GM20431 (cell line): Measurements from ENCODE around the gene FBXW4.

Experiments used
- in situ Hi-C: fragments of 300-500 bp; cut with MseI, MboI; formaldehyde crosslinking; loops from one replicate; pipeline ENCODE4 v1.15.0; 2020; ENCODE audit warnings: low sequenced_read_pairs; ENCODE audit not compliant: unreplicated experiment

Gene FBXW4, protein sequence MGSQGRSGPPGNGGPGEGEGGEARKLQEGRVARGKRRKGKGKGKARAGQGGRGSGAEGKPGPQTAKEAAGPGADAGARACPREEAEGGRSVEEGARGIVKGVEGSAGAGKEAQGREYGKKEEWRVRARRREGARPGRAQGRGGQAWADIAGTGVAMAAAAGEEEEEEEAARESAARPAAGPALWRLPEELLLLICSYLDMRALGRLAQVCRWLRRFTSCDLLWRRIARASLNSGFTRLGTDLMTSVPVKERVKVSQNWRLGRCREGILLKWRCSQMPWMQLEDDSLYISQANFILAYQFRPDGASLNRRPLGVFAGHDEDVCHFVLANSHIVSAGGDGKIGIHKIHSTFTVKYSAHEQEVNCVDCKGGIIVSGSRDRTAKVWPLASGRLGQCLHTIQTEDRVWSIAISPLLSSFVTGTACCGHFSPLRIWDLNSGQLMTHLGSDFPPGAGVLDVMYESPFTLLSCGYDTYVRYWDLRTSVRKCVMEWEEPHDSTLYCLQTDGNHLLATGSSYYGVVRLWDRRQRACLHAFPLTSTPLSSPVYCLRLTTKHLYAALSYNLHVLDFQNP

DNA sequence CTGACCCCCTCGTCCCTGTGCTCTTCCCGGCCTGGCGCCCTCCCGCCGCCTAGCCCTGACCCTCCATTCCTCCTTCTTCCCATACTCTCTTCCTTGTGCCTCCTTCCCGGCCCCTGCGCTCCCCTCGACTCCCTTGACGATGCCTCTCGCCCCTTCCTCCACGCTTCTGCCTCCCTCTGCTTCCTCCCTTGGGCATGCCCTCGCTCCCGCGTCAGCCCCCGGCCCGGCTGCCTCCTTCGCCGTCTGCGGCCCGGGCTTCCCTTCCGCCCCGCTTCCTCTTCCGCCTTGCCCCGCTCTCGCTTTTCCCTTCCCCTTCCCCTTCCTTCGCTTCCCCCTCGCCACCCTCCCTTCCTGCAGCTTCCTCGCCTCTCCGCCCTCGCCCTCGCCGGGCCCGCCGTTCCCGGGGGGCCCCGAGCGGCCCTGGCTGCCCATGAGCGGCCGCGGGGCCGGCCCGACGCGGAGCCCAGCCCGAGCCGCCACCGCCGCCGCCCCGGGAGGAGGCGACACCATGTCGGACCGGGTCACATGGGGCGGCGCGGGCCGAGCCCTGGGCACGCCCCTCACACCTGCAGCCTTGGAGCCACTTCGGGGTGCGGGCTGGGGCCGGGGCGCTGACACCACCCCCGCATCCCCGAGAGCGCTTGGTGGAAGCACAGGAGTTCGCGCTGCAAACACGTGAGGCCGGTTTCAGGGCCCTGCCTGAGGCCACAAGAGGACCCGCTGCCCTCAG is at the start of gene FBXW4:
Gene FBXW4, minus strand, starts transcription at position 497 of the 730 bp plus-strand sequence. Its CDS starts 65 bp downstream, at position 432.
- in situ Hi-C loops, result no loop called here

GRCh38 chr10:101744267-101744666 is 49.3 kb upstream of the FBXW4 start:
- in situ Hi-C loops, result no loop called here

GRCh38 chr10:101741938-101742337 is 47.0 kb upstream of the FBXW4 start:
- in situ Hi-C loops, result no loop called here

GRCh38 chr10:101736666-101737065 is 41.7 kb upstream of the FBXW4 start:
- in situ Hi-C loops, result no loop called here

DNA sequence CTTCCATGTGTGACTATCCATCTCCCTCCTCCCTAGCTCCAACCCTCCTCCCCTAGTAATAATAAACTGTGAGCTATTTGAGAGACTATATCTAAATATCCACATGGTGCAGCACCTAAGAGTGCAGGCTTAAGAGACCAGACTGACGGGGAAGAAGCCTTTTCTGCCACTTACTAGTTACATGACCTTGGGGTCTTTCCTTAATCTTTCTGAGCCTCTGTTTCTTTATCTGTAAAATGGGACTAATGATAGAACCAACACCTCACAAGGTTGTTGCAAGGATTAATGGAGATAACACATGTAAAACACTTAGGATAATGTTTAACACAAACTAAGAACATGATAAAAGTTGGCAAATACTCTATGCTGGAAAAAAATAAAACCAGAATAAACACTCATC is 37.1 kb upstream of the FBXW4 start:
- in situ Hi-C loops, result no loop called here

DNA sequence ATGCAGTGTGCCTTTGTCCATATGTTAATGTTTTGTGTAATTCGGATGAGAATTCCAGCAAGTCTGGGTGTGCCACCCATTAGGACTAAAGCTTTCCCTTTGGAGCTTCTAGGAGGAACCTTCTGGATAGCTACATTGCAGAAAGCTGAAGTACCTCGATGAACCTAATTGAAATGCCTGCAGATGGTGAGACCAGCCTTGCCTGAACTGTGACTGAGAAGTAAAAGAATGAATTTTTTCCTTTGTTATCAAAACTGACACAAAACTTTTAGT is 31.1 kb upstream of the FBXW4 start:
- in situ Hi-C loops, result no loop called here

- in situ Hi-C loops, result no loop called here
These were observed 30.5 kb upstream of the FBXW4 start for GRCh38 chr10:101725296-101726114.

DNA sequence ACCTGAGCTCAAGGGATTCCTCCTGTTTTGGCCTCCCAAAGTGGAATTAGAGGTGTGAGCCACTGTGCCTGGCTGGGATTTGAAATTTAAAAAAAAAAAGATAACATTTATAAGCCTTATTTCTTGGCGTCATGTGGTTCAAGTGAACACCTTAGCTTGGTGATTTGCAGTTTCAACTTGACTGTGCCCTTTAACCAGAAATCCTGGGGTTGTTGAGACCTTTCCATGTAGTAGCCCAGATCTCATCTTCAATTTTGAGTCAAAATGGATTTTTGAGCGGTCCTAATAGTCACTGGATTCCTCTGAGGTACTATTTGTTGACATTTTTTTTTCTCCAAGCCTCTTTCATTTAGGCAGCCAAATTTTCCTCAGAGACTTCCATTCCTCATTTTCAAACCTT is 29.5 kb upstream of the FBXW4 start:
- in situ Hi-C loops, result no loop called here

DNA sequence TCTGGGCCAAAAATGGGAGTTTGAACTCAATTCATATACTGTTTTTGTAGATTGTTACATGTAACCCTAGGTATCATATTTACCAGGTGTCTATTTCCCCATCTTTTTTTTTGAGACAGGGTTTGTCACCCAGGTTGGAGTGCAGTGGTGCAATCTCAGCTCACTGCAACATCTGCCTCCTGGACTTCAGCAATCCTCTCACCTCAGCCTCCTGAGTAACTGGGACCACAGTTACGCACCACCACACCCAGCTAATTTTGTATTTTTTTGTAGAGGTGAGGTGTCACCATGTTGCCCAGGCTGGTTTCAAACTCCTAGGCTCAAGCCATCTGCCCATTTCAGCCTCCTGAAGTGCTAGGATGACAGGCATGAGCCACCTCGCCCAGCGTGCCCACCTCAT is 28.2 kb upstream of the FBXW4 start:
- in situ Hi-C loops, result no loop called here

GRCh38 chr10:101721806-101722205 is 26.8 kb upstream of the FBXW4 start:
- in situ Hi-C loops, result no loop called here

- in situ Hi-C loops, result no loop called here
These were observed 25.7 kb upstream of the FBXW4 start for GRCh38 chr10:101720606-101721230.

DNA sequence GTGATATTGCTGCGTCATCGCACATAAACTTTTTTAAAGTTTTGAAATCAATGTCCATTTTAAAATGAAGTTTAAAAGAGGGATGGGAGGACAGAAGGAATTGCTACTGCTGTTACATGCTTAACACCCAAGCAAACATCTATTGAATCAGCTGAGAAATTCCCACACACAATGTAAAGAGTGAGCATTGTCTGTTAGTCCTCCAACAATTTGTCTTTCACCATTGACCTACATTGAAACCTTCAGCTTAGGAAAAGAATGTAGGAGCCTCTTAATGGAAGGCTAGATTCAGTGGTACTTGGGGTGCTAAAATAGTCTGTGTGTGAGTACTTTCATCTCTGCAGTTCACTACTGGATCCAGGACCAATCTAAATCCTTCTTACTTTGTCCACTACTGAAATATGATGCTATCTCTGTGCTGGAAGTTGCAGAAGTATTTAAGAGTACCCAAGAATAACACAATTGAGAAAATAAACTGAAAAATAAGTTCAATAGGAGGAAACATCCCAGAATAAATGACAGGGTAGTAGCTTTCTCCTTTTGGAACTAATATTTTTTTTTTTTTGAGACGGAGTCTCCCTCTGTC is 23.8 kb upstream of the FBXW4 start:
- in situ Hi-C loops, result no loop called here

DNA sequence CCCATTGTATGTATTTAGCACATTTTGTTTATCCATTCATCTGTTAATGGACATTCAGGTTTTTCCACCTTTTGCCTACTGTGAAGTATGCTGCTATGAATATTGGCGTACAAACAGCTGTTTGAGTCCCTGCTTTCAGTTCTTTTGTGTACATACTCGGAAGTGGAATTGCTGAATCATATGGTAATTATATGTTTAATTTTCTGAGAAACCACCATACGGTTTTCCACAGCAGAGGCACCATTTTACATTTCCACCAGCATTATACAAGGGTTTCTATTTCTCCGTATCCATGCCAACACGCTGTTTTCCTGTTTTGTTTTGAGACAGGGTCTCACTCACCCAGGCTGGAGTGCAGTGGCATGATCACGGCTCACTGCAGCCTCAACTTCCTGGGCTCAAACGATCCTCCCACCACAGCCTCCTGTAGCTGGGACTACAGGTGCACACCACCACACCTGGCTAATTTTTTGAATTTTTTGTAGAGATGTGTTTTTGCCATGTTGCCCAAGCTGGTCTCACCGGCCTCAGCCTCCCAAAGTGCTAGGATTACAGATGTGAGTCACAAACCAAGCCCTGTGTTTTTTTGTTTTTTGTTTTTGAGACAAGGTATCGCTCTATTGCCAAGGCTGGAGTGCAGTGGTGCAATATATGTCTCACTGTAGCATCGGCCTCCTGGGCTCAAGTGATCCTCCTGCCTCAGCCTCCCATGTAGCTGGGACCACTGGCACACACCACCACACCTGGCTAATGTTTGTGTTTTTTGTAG is 22.1 kb upstream of the FBXW4 start:
- in situ Hi-C loops, result no loop called here

DNA sequence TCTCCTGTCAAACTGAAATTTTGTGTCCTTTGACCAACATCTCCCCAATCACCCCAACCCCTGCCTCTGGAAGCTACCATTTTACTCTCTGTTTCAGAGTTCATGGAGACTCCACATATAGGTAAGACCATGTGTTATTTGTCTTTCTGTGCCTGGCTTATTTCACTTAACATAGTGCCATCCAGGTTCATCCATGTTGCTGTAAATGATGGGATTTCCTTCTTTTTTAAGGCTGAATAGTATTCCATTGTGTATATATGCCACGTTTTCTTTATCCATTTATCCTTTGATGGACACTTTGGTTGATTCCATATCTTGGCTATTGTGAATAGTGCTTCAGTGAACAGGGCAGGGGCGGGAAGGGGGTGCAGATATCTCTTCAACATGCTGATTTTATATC is 18.0 kb upstream of the FBXW4 start:
- in situ Hi-C loops, result no loop called here

GRCh38 chr10:101710793-101711192 is 15.8 kb upstream of the FBXW4 start:
- in situ Hi-C loops, result no loop called here

DNA sequence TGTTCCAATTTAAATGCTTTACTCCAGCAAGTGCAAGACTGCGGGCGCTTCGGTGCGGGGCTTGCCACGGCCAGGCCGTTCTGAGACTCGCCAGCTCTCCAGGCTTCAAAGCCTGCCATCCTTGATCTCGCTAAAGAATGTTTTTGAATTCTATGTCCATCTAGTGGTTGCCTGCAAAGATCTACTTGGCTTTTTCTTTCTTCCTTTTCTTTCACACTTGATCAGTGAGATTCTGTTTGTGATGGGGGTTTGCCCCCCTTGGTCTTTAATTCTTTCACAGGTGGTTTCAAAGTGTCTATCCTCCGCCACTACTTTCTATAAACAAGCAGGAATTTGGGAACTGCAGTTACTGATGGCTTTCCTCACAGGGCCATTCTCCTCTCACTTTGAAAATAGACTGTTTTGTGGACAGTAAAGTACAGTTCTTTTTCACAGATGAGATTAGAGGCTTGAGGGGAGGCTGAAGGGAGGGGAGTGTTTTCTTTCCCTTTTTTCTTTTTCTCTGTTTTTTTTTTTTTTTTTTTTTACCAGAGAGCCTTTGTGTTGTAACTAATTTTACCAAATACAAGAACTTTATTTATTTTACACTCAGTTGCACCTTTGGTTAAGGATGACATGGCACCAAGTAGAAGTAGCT is 15.2 kb upstream of the FBXW4 start:
- in situ Hi-C loops, result no loop called here

DNA sequence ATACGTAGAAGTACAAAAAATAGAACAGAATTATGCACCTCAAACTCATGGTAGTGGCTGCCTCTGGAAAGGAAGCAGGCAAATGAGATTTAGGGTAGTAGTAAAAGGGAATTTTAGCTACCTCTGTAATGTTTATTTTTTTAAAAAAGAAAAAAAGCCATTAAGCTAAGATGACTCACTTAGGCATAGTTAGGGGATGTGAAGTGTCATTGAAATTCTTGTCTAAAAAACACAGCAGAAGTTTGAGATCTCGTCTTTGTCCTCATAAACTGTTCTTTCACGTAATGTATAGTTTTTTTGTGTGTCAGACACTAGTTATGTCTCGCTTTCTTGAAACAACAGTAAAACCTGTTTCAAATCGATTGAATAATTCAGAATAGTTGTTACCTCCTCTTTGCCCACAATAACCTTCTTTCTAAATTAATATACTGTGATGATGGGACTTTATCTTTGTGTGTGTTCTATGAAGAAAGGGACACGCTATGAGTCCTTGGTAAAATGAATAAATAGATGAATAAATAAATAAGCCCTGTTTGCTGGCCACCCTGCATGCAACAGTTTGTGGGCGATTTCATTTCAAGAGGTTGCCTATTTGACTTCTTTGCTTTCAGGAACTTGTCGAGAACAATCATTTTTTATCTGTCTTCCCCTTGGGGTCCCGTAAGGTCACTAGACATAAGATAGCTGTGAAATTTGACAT is 14.5 kb upstream of the FBXW4 start:
- in situ Hi-C loops, result no loop called here

DNA sequence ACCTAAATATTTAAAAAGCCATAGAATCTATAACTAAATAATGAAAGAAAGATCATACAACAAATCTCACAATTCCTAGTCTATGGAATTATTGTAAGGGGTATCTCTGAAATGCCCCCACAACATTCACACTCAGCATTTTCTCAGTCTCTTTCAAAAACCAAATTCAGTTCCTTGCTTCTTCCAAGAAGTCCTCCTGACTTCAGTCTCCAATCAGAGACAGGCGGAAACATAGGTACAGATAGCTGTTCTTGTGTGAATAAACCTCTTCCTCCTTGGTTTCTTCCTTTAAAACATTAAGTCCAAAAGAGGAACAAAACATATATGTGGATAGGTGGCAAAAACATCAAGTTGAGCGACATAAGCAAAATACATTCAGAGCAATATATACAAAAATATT is 13.9 kb upstream of the FBXW4 start:
- in situ Hi-C loops, result no loop called here
